HG03521 (cell line): ENCODE data around the gene ABHD6.
"Not testable (repeated sequence)": the region's sequence is repeated elsewhere in the genome, so short reads cannot be mapped to it uniquely, and the experiment has no call there.

ENCODE experiments used
- ATAC-seq: cut with Tn5 transposase; IDR thresholded peaks from one replicate; pipeline ENCODE4 v1.9.1; 2021; ENCODE audit warnings: mild to moderate bottlenecking, moderate library complexity; ENCODE audit not compliant: unreplicated experiment

ABHD6 gene

GRCh38 chr3:58209933-58210332, 27.7 kb upstream of the ABHD6 start:
- no peak for ATAC-seq

GRCh38 chr3:58210761-58211460, 26.7 kb upstream of the ABHD6 start, which contains the start of gene DNASE1L3:
Gene DNASE1L3 (minus strand): TSS chr3:58210972. CDS start chr3:58210906, 66 bp downstream.
- ATAC-seq: no peak

- ATAC-seq: peak; percentile 73
Measured at GRCh38 chr3:58214484-58215316, 22.9 kb upstream of the ABHD6 start.

- no peak for ATAC-seq
Measured at GRCh38 chr3:58215317-58216025, 22.1 kb upstream of the ABHD6 start.

- no peak for ATAC-seq
Measured at GRCh38 chr3:58216496-58217195, 20.9 kb upstream of the ABHD6 start.

GRCh38 chr3:58217209-58217811, 20.3 kb upstream of the ABHD6 start:
- ATAC-seq: no peak

GRCh38 chr3:58218904-58219303, 18.7 kb upstream of the ABHD6 start:
- ATAC-seq: no peak

- ATAC-seq: no peak
Measured at GRCh38 chr3:58222161-58222724, 15.3 kb upstream of the ABHD6 start.

- ATAC-seq: no peak
Measured at GRCh38 chr3:58223855-58224254, 13.7 kb upstream of the ABHD6 start.

GRCh38 chr3:58227933-58228332, 9.7 kb upstream of the ABHD6 start:
- not testable (repeated sequence) for ATAC-seq

GRCh38 chr3:58230876-58231552, 6.6 kb upstream of the ABHD6 start:
- ATAC-seq: no peak

GRCh38 chr3:58231666-58232065, 5.9 kb upstream of the ABHD6 start:
- ATAC-seq: no peak

- no peak for ATAC-seq
Measured at GRCh38 chr3:58234516-58234931, 3.1 kb upstream of the ABHD6 start.

GRCh38 chr3:58235970-58236369, 1.6 kb upstream of the ABHD6 start:
- no peak for ATAC-seq

GRCh38 chr3:58236527-58237237, 910 bp upstream of the ABHD6 start:
- no peak for ATAC-seq

- ATAC-seq: peak; percentile 26
Measured at GRCh38 chr3:58237941-58238681, 519 bp downstream of the ABHD6 start.

- no peak for ATAC-seq
Measured at GRCh38 chr3:58238830-58239229, 1.2 kb downstream of the ABHD6 start.

GRCh38 chr3:58241306-58242044, 3.9 kb downstream of the ABHD6 start:
- no peak for ATAC-seq
